Uterus (tissue), 4 donors: ENCODE measurements around the gene ACSL3. TPM values are rescaled to one million over a fixed set of nuclear protein-coding genes. Genes with fewer than 3 reads are reported as not detected.

Experiments used
- DNase-seq, 2 donors: peaks; one replicate each; pipeline ENCODE4 v3.0.0-alpha.2; 2019 to 2020
- H3K27ac ChIP-seq, 2 donors: fragments of 200-600 bp; sonication (generic); 1 replicate in 1 of 2; 2 replicates in 1 of 2; pipeline ENCODE4 v1.5.1; 2016 to 2018
- H3K27me3 ChIP-seq, 2 donors: fragments of 200-600 bp; sonication (generic); one replicate each; pipeline ENCODE4 v1.5.1; 2018 to 2019; ENCODE audit warnings: control low read depth in 1 of 2
- H3K36me3 ChIP-seq, 2 donors: fragments of 200-600 bp; sonication (generic); one replicate each; pipeline ENCODE4 v1.5.1; 2019; ENCODE audit warnings: control low read depth in 1 of 2
- H3K4me1 ChIP-seq, 2 donors: fragments of 200-600 bp; sonication (generic); one replicate each; pipeline ENCODE4 v1.5.1; 2018 to 2019; ENCODE audit warnings: control low read depth in 1 of 2
- H3K4me3 ChIP-seq, 2 donors: fragments of 200-600 bp; sonication (generic); 1 replicate in 1 of 2; 2 replicates in 1 of 2; pipeline ENCODE4 v1.5.1; 2018 to 2019; ENCODE audit warnings: mild to moderate bottlenecking in 1 of 2
- H3K9me3 ChIP-seq, 2 donors: fragments of 200-600 bp; sonication (generic); one replicate each; pipeline ENCODE4 v1.5.1; 2019; ENCODE audit warnings: control low read depth in 1 of 2
- POLR2A ChIP-seq, 2 donors: fragments of 450-650 bp; IDR thresholded peaks; one replicate each; pipeline ENCODE4 v1.6.1; 2016; ENCODE audit warnings: antibody characterized with exemption in 2 of 2, mild to moderate bottlenecking in 1 of 2, moderate library complexity in 1 of 2
- intact Hi-C: fragments of 100-400 bp; cut with DNase I; formaldehyde crosslinking; loops from one replicate; pipeline ENCODE4 v1.15.1; 2023; ENCODE audit warnings: low total_unique reads
- total RNA-seq, 4 donors: library from RNA; depleted of rRNA in 3 of 4; stranded (reverse); fragments of >200 nt in 3 of 4; gene quantifications; one replicate each; pipeline versions ENCODE4 v1.1.0 to v1.2.4, GENCODE V29; 2014 to 2023
- TF ChIP-seq, protein P1 (sequence below), 4 experiments: fragments of 200-600 bp in 2 of 4; fragments of 450-650 bp in 2 of 4; sonication (generic) in 2 of 4; IDR thresholded peaks; one replicate each; pipeline ENCODE4 v1.5.1; 2016 to 2019; ENCODE audit warnings: antibody characterized with exemption in 4 of 4, mild to moderate bottlenecking in 2 of 4, moderate library complexity in 1 of 4
- donor health status: DM: yes; HTN: yes; CAD: no.

ACSL3 gene
- total RNA-seq, 4 donors from 2014 or later = 39.7 to 101 (median 61.2) TPM

DNA sequence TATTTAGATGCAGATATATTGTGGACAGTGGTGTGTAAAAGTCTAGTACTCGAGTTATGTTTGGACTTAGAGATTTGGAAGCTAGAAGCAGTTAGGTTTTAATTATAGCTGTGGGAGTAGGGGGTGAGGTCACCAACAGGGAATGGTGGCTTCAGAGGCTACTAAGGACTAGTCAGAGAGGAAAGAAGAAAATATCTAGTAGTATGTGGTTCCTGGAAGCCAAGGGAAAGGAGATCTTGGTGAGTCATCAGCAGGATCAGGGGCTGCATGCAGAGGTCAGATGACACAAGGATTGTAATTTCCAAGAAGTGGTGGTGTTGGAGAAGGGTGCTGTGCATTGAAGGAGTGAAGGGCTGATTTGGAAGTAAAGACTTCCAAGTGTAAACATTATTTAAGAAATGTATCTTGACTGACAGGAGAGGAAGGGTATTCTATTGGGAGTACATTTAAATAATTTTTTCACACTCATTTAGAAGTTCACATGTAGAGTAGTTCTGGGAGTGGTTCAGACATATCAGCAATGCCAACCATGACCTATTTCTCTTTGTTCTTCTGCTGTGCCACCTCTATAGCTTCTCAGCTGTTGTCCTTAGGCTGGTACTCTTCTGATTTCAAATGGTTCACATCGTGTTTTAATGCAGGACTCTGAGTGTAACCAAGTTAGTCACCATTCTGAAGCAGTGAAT, 59.1 kb downstream of the ACSL3 start:
- no peak for DNase-seq
- TF ChIP-seq POLR2A (IDR thresholded peaks at IDR 0.05) = no peak
- TF ChIP-seq, protein P1, sequence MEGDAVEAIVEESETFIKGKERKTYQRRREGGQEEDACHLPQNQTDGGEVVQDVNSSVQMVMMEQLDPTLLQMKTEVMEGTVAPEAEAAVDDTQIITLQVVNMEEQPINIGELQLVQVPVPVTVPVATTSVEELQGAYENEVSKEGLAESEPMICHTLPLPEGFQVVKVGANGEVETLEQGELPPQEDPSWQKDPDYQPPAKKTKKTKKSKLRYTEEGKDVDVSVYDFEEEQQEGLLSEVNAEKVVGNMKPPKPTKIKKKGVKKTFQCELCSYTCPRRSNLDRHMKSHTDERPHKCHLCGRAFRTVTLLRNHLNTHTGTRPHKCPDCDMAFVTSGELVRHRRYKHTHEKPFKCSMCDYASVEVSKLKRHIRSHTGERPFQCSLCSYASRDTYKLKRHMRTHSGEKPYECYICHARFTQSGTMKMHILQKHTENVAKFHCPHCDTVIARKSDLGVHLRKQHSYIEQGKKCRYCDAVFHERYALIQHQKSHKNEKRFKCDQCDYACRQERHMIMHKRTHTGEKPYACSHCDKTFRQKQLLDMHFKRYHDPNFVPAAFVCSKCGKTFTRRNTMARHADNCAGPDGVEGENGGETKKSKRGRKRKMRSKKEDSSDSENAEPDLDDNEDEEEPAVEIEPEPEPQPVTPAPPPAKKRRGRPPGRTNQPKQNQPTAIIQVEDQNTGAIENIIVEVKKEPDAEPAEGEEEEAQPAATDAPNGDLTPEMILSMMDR (IDR thresholded peaks at IDR 0.05) = no peak
- intact Hi-C loops = no loop called here
- Histone ChIP-seq H3K27me3 (no peaks in the 10 kb centered on the region), H3K9me3 (no peaks in the 10 kb centered on the region), H3K27ac (no peak overlapping the region), H3K4me1 (no peaks in the 10 kb centered on the region), H3K4me3 (no peak overlapping the region), H3K36me3 (no peaks in the 10 kb centered on the region)

DNA sequence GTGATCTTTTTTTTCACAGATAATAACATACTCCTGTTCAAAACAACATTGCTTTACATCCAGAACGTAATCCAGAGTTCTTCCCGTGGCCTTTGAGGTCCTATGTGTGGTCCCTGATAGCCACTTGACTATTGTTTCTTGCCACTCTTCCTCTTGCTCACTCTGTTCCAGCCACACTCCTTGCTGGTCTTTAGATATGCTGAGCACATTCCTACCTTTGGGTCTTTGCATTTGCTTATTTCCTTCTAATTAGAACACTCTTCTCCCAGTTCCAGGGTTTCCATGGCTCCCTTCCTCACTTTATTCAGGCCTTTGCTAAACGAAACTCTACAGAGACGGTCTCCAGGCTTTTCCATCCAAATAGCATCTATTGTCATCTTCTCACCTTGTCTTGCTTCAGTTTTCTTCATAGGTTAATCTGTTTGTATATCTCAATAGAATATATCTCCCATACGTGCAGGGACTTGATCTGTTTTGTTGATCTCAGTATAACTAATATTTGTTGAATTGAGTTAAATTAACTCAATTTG, 59.9 kb downstream of the ACSL3 start:
- H3K27ac ChIP-seq = no peak overlapping the region
- H3K36me3 ChIP-seq = no peaks in the 10 kb centered on the region
- no peak overlapping the region for H3K4me3 ChIP-seq
- H3K9me3 ChIP-seq = no peaks in the 10 kb centered on the region
- no peaks in the 10 kb centered on the region for H3K27me3 ChIP-seq
- no peaks in the 10 kb centered on the region for H3K4me1 ChIP-seq
- no peak for DNase-seq
- intact Hi-C loops = no loop called here
- TF ChIP-seq, protein P1 (IDR thresholded peaks at IDR 0.05) = no peak
- no peak for TF ChIP-seq POLR2A (IDR thresholded peaks at IDR 0.05)

DNA sequence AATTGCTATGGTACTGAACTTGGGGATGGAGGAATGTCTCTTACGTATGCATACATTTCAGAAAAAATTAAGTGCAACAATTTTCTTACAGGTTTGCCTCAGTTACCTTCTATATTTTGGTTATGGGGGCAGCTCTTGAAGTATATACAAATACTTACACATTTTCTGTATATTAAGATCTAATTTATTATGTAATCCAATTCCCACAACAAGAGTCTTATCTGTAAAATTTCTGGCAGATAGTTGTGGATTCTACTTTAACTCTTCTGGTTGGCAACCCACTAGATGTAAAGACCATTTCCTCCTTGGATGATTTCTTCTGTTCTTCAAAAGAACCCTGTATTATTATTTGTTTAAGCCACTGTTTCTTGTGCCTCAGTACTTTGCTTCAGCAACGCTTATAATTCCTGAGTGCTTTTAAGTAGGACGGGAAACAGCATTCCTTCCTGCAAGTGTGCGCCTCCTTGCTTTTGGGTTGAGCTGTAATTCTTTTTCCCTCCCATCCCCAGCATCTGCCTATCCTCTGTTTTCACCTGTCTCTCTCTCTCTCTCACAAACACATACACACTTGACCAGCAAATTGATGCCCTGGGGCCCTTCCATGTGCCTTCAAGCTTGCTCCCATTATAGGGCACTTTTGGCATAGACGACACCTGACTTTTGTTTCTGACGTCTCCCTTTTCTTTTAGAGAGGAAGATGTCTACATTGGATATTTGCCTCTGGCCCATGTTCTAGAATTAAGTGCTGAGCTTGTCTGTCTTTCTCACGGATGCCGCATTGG, 61.4 kb downstream of the ACSL3 start:
- H3K36me3 ChIP-seq = no peaks in the 10 kb centered on the region
- no peaks in the 10 kb centered on the region for H3K27me3 ChIP-seq
- H3K4me1 ChIP-seq = no peaks in the 10 kb centered on the region
- H3K4me3 ChIP-seq = no peak overlapping the region
- TF ChIP-seq, protein P1 (IDR thresholded peaks at IDR 0.05) = no peak
- no peaks in the 10 kb centered on the region for H3K9me3 ChIP-seq
- H3K27ac ChIP-seq = no peak overlapping the region
- DNase-seq = no peak
- intact Hi-C loops = no loop called here

GRCh38 chr2:222926915-222927314, 66.1 kb downstream of the ACSL3 start:
- TF ChIP-seq, protein P1 (IDR thresholded peaks at IDR 0.05) = no peak
- TF ChIP-seq POLR2A (IDR thresholded peaks at IDR 0.05) = no peak
- intact Hi-C loops = no loop called here
- no peaks in the 10 kb centered on the region for H3K36me3 ChIP-seq
- H3K4me3 ChIP-seq = no peak overlapping the region
- no peaks in the 10 kb centered on the region for H3K27me3 ChIP-seq
- no peaks in the 10 kb centered on the region for H3K4me1 ChIP-seq
- H3K27ac ChIP-seq = no peak overlapping the region
- no peaks in the 10 kb centered on the region for H3K9me3 ChIP-seq
- no peak for DNase-seq

GRCh38 chr2:222927600-222927999, 66.8 kb downstream of the ACSL3 start:
- Histone ChIP-seq H3K27ac (peak overlapping the region in 1 of 2 donors; percentile 41), H3K9me3 (no peaks in the 10 kb centered on the region), H3K36me3 (no peaks in the 10 kb centered on the region), H3K4me3 (no peak overlapping the region), H3K4me1 (no peaks in the 10 kb centered on the region), H3K27me3 (no peaks in the 10 kb centered on the region)
- no peak for DNase-seq
- TF ChIP-seq, protein P1 (IDR thresholded peaks at IDR 0.05) = no peak
- intact Hi-C loops = no loop called here
